Measurements from ENCODE around the gene MORC3. TPM values are rescaled to one million over a fixed set of nuclear protein-coding genes. Genes with fewer than 3 reads are reported as not detected.
A peak's percentile ranks its signal among the peaks of the same experiment; 100 is the strongest.

MORC3 gene
- total RNA-seq, 3 donors from 2014 or later (not counting 1 experiment from before 2014, with no cell fraction given): 59.7 to 74.1 (median 64.8) TPM

GRCh38 chr21:36297406-36297937, 22.5 kb upstream of the MORC3 start:
- 75% methylated on average over 3 of the region's 4 CpGs for WGBS (ENCODE audit: insufficient coverage)
- Histone ChIP-seq H3K27ac (ENCODE audit: low read length) (peak overlapping the region; percentile 89), H3K36me3 (ENCODE audit: control insufficient read depth, insufficient read depth, low read length) (peaks cover 8% of the 10 kb centered on the region), H3K4me1 (ENCODE audit: control insufficient read depth, insufficient read depth, low read length) (peaks cover 38% of the 10 kb centered on the region), H3K4me3 (ENCODE audit: low read length) (peak overlapping the region; percentile 23), H3K9me3 (ENCODE audit: control insufficient read depth, insufficient read depth, low read length) (no peaks in the 10 kb centered on the region), H3K27me3 (ENCODE audit: control insufficient read depth, insufficient read depth, low read length) (no peaks in the 10 kb centered on the region)
- no peak for TF ChIP-seq CTCF (IDR thresholded peaks at IDR 0.05)
- Mint-ChIP-seq H3K4me1 (peaks cover 26 to 31% of the 10 kb centered on the region in 2 donors), H3K9me3 (no peaks in the 10 kb centered on the region), H3K4me3 (peak overlapping the region; percentile 77), H3K27ac (peak overlapping the region; percentile 96 to 99), H3K27me3 (ENCODE audit: low read depth in 2 of 2) (no peaks in the 10 kb centered on the region), H3K36me3 (no peaks in the 10 kb centered on the region)
- ATAC-seq (peak; percentile 7 to 20 (median 15)), DNase-seq (peak; percentile 17 to 33)
- intact Hi-C loops (cut with micrococcal nuclease): no loop called here

- Mint-ChIP-seq H3K4me3 (peak overlapping the region; percentile 77), H3K36me3 (no peaks in the 10 kb centered on the region), H3K9me3 (no peaks in the 10 kb centered on the region), H3K4me1 (peaks cover 26 to 31% of the 10 kb centered on the region in 2 donors), H3K27me3 (ENCODE audit: low read depth in 2 of 2) (no peaks in the 10 kb centered on the region), H3K27ac (peak overlapping the region; percentile 96 to 99)
- H3K36me3 ChIP-seq (ENCODE audit: control insufficient read depth, insufficient read depth, low read length): peaks cover 5% of the 10 kb centered on the region
- TF ChIP-seq CTCF (IDR thresholded peaks at IDR 0.05): no peak
- intact Hi-C loops (cut with micrococcal nuclease): loop anchor here (1.0 to 2.0 kb wide), 2 partner anchors 22 to 33 kb away; partner anchors contain the start of gene MORC3
- ATAC-seq (peak; percentile 96 to 99 (median 99)), DNase-seq (peak; percentile 64 to 91)
- no peaks in the 10 kb centered on the region for H3K9me3 ChIP-seq (ENCODE audit: control insufficient read depth, insufficient read depth, low read length)
- H3K27me3 ChIP-seq (ENCODE audit: control insufficient read depth, insufficient read depth, low read length): no peaks in the 10 kb centered on the region
- H3K4me1 ChIP-seq (ENCODE audit: control insufficient read depth, insufficient read depth, low read length): peaks cover 38% of the 10 kb centered on the region
- H3K4me3 ChIP-seq (ENCODE audit: low read length): peak overlapping the region; percentile 23
- H3K27ac ChIP-seq (ENCODE audit: low read length): peak overlapping the region; percentile 89
- 19% methylated on average over 10 of the region's 10 CpGs for WGBS (ENCODE audit: insufficient coverage)
These were observed 21.9 kb upstream of the MORC3 start for GRCh38 chr21:36297938-36298572.

- no peak overlapping the region for H3K27ac Mint-ChIP-seq
- H3K36me3 Mint-ChIP-seq: no peaks in the 10 kb centered on the region
- WGBS (ENCODE audit: insufficient coverage): 93% methylated on average over 4 of the region's 6 CpGs
- H3K9me3 ChIP-seq (ENCODE audit: control insufficient read depth, insufficient read depth, low read length): peaks cover 4% of the 10 kb centered on the region
- no peak overlapping the region for H3K4me3 Mint-ChIP-seq
- H3K27me3 ChIP-seq (ENCODE audit: control insufficient read depth, insufficient read depth, low read length): no peaks in the 10 kb centered on the region
- no peak for ATAC-seq
- H3K4me1 ChIP-seq (ENCODE audit: control insufficient read depth, insufficient read depth, low read length): peaks cover 3% of the 10 kb centered on the region
- H3K4me1 Mint-ChIP-seq: no peaks in the 10 kb centered on the region
- no peaks in the 10 kb centered on the region for H3K36me3 ChIP-seq (ENCODE audit: control insufficient read depth, insufficient read depth, low read length)
- DNase-seq: no peak
- H3K27ac ChIP-seq (ENCODE audit: low read length): no peak overlapping the region
- H3K9me3 Mint-ChIP-seq: no peaks in the 10 kb centered on the region
- no peaks in the 10 kb centered on the region for H3K27me3 Mint-ChIP-seq (ENCODE audit: low read depth in 2 of 2)
- intact Hi-C loops (cut with micrococcal nuclease): no loop called here
- no peak overlapping the region for H3K4me3 ChIP-seq (ENCODE audit: low read length)
- TF ChIP-seq CTCF (IDR thresholded peaks at IDR 0.05): no peak
These were observed 13.0 kb upstream of the MORC3 start for GRCh38 chr21:36306872-36307534.

Measured in natural killer cell (primary cell).